Cortex of kidney (tissue), 1 donor: ENCODE results near the gene SRGN.
"Not testable (repeated sequence)": the region's sequence is repeated elsewhere in the genome, so short reads cannot be mapped to it uniquely, and the experiment has no call there.

Experiments
- DNase-seq: peaks from one replicate; lab custom pipeline; 2025; lab: John Stamatoyannopoulos, UW

Gene SRGN

DNA sequence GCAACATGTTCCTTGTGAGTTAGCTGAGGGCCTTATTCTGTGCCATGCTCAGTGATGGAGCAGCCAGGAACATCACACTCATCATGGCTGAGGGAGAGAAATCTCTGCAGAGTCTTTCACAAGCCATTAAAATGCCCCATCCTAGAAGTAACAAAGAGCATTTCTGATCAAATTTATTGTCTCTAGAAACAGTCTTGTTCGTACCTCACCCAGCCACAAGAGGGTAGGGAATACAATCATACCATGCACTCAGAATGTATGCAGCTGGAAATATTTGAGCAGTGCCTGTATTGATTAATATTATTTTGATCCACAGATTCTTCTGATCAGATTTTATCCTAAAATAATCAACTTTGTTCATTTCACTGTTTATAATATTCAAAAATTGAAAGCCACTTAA is 53.4 kb downstream of the SRGN start:
- no peak for DNase-seq

DNA sequence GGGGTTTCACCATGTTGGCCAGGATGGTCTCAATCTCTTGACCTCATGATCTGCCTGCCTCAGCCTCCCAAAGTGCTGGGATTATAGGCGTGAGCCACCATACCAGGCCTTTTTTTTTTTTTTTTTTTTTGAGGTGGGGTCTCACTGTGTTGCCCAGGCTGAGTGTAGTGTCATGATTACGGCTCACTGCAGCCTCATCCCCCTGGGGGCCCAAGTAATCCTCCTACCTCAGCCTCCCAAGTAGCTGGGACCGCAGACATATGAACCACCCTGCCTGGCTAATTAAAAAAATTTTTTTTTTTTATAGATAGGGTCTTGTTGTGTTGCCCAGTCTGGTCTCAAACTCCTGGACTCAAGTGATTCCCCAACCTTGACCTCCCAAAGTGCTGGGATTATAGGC is 54.2 kb downstream of the SRGN start:
- not testable (repeated sequence) for DNase-seq

GRCh38 chr10:69142983-69143382 is 55.1 kb downstream of the SRGN start:
- DNase-seq, result no peak

- DNase-seq, result no peak
These were observed 57.4 kb downstream of the SRGN start for GRCh38 chr10:69145329-69145728.

DNA sequence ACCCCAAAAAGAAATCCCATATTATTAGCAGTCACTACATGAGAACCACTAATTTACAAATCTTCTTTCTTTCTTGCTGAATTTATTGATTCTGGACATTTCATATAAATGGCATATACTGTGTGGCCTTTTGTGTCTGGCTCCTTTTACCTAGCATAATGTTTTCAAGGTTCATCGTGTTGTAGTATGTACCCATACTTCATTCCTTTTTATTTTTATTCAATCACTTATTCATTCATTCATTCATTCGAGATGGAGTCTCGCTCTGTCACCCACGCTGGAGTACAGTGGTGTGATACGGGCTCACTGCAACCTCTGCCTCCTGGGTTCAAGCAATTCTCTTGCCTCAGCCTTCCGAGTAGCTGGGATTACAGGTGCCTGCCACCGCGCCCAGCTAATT is 58.0 kb downstream of the SRGN start:
- no peak for DNase-seq

DNA sequence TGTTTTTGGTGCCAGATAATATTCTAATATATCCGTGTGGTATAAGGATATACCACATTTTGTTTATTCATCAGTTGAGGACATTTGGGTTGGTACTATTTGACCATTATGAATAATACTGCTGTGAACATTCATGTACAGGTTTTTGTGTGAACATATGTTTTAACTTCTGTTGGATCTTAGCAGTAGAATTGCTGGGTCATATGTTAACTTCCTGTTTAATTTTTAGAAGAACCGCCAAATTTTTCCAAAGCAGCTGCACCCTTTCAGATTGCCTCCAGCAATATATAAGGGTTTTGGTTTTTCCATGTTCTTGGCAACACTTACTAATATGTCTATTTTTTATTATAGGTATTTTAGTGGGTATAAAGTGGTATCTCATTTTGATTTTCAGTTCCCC is 58.9 kb downstream of the SRGN start:
- DNase-seq, result no peak

DNA sequence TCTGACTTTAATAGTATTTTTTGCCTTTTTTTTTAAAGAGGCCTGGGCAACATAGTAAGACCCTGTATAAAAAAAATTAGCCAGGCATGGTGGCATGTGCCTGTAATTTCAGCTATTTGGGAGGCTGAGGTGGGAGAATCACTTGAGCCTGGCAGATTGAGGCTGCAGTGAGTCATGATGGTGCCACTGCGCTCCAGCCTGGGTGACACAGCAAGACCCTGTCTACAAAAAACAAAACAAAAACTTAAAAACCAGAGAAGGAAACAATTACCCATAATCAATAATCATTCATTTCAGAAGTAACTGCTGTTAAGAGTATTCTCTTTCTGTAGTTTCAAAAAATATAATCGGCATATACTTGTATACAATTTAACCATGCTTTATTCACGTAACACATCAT is 64.1 kb downstream of the SRGN start:
- no peak for DNase-seq

DNA sequence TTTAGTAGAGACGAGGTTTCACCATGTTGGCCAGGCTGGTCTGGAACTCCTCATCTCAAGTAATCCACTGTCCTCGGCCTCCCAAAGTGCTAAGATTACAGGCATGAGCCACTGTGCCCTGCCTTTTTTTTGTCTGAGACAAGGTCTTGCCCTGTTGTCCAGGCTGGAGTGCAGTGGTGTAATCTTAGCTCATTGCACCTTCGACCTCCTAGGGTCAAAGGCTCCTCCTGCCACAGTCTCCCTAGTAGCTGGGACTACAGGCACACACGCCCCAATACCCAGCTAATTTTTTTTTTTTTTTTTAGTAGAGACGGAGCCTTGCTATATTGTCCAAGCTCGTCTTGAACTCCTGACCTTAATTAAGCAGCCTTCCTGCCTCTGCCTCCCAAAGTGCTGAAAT is 65.3 kb downstream of the SRGN start:
- DNase-seq, result no peak
